VCaP (cell line): Measurements from ENCODE around the gene CACNA2D2.

Source experiments
- H3K27ac ChIP-seq: fragments of 450-650 bp; 2 replicates; pipeline ENCODE4 v1.5.1; 2017
- CTCF ChIP-seq: fragments of 450-650 bp; conservative IDR thresholded peaks from 2 replicates; pipeline ENCODE4 v1.5.1; 2017; ENCODE audit warnings: mild to moderate bottlenecking, moderate library complexity

The CACNA2D2 gene

GRCh38 chr3:50545781-50546180, 42.3 kb upstream of the CACNA2D2 start:
- no peak for TF ChIP-seq CTCF
- no peak overlapping the region for H3K27ac ChIP-seq

GRCh38 chr3:50542177-50543034, 39.0 kb upstream of the CACNA2D2 start:
- peak; percentile 96 for TF ChIP-seq CTCF
- H3K27ac ChIP-seq, result no peak overlapping the region

- TF ChIP-seq CTCF, result no peak
- no peak overlapping the region for H3K27ac ChIP-seq
Observed at GRCh38 chr3:50539356-50540286, 36.2 kb upstream of the CACNA2D2 start.

- H3K27ac ChIP-seq, result no peak overlapping the region
- no peak for TF ChIP-seq CTCF
Observed at GRCh38 chr3:50537421-50538129, 34.1 kb upstream of the CACNA2D2 start.

GRCh38 chr3:50536471-50537180, 33.2 kb upstream of the CACNA2D2 start:
- no peak for TF ChIP-seq CTCF
- H3K27ac ChIP-seq, result no peak overlapping the region

GRCh38 chr3:50534681-50535330, 31.4 kb upstream of the CACNA2D2 start:
- TF ChIP-seq CTCF, result no peak
- no peak overlapping the region for H3K27ac ChIP-seq
